Endothelial cell of umbilical vein (primary cell): ENCODE data around the gene SH3BP4. TPM values are rescaled to one million over a fixed set of nuclear protein-coding genes. Genes with fewer than 3 reads are reported as not detected.

Experiments used
- BruUV-seq: library from RNA; stranded (reverse); fragments of 400-500 nt; replicated peaks from 2 replicates; lab custom pipeline; 2021; lab: Mats Ljungman, UMichigan
- CTCF ChIA-PET: fragments of 300-600, 350-600 bp; sonication (Branson Sonifier 250); formaldehyde crosslinking; loops from one replicate; lab custom pipeline; 2021; ENCODE audit warnings: antibody characterized with exemption, inconsistent platforms; lab: Charles Lee
- POLR2A ChIA-PET: fragments of 300-600, 350-600 bp; sonication (Branson Sonifier 250); formaldehyde crosslinking; loops from one replicate; lab custom pipeline; 2021; ENCODE audit warnings: antibody characterized with exemption, inconsistent platforms; lab: Charles Lee
- DNase-seq: peaks from one replicate; pipeline ENCODE4 v3.0.0-alpha.2; 2011; ENCODE audit warnings: low read depth, low spot score
- FAIRE-seq: peaks from 2 replicates; lab custom pipeline; 2011; peaks lifted over from hg19 to GRCh38; lab: Jason Lieb, UNC
- H2AFZ ChIP-seq: 2 replicates; pipeline ENCODE4 v1.6.0; 2012; ENCODE audit warnings: low read depth, low read length, control low read depth, inconsistent platforms
- H3K27ac ChIP-seq: 2 replicates; pipeline ENCODE4 v1.5.1; 2011; ENCODE audit warnings: low read depth, mild to moderate bottlenecking, control low read depth, low read length, moderate library complexity; ENCODE audit not compliant: insufficient read depth
- H3K27me3 ChIP-seq, 2 experiments: 2 replicates each; pipeline versions ENCODE4 v1.6.0 to v1.6.1; 2011; ENCODE audit warnings: low read length in 2 of 2, mixed read lengths in 1 of 2; ENCODE audit not compliant: control insufficient read depth in 2 of 2, insufficient read depth in 2 of 2
- H3K36me3 ChIP-seq, 2 experiments: 2 replicates in 1 of 2; 3 replicates in 1 of 2; pipeline ENCODE4 v1.5.1; 2011; ENCODE audit warnings: low read length in 2 of 2, mild to moderate bottlenecking in 1 of 2, moderate library complexity in 1 of 2; ENCODE audit not compliant: control insufficient read depth in 2 of 2, insufficient read depth in 2 of 2; ENCODE audit errors: extremely low read depth in 1 of 2
- H3K4me1 ChIP-seq: 3 replicates; pipeline ENCODE4 v1.5.1; 2011; ENCODE audit warnings: mild to moderate bottlenecking, low read length; ENCODE audit not compliant: control insufficient read depth, insufficient read depth; ENCODE audit errors: extremely low read depth
- H3K4me2 ChIP-seq: 2 replicates; pipeline ENCODE4 v1.6.1; 2011; ENCODE audit warnings: low read length, control low read depth, mixed read lengths; ENCODE audit not compliant: insufficient read depth
- H3K4me3 ChIP-seq, 3 experiments: fragments of 200-600 bp in 1 of 3; sonication (generic), shearing (Covaris generic) in 1 of 3; replicated peaks in 1 of 3; 2 replicates each; pipeline ENCODE4 v1.5.1; 2011 to 2016; ENCODE audit warnings: control low read depth in 3 of 3, low read length in 3 of 3, mild to moderate bottlenecking in 2 of 3, inconsistent platforms in 1 of 3, low read depth in 1 of 3, moderate library complexity in 1 of 3; ENCODE audit not compliant: insufficient read depth in 1 of 3
- H3K79me2 ChIP-seq: 2 replicates; pipeline ENCODE4 v1.6.0; 2012; ENCODE audit warnings: low read length, inconsistent platforms; ENCODE audit not compliant: control insufficient read depth, insufficient read depth
- H3K9ac ChIP-seq: replicated peaks from 2 replicates; pipeline ENCODE3; 2011; ENCODE audit warnings: low read length, control low read depth; ENCODE audit not compliant: insufficient read depth; ENCODE audit errors: extremely low read depth
- H3K9me1 ChIP-seq: replicated peaks from 3 replicates; pipeline ENCODE4 v1.6.0; 2011; ENCODE audit warnings: mild to moderate bottlenecking, low read length; ENCODE audit not compliant: control insufficient read depth, insufficient read depth; ENCODE audit errors: extremely low read depth
- H3K9me3 ChIP-seq: replicated peaks from 2 replicates; pipeline ENCODE4 v1.5.1; 2012; ENCODE audit warnings: low read length, inconsistent platforms; ENCODE audit not compliant: control insufficient read depth, insufficient read depth
- H4K20me1 ChIP-seq: replicated peaks from 2 replicates; pipeline ENCODE3; 2011; ENCODE audit warnings: mild to moderate bottlenecking, low read length; ENCODE audit not compliant: control insufficient read depth, insufficient read depth; ENCODE audit errors: extremely low read depth
- CTCF ChIP-seq, 2 donors: IDR thresholded peaks; 1 replicate in 1 of 2; 2 replicates in 1 of 2; pipeline ENCODE4 v1.5.1; 2011; ENCODE audit warnings: low read length in 2 of 2, mild to moderate bottlenecking in 2 of 2, moderate library complexity in 2 of 2, control low read depth in 1 of 2, inconsistent platforms in 1 of 2, low read depth in 1 of 2; ENCODE audit not compliant: insufficient read depth in 1 of 2; ENCODE audit errors: extremely low read depth in 1 of 2
- EZH2 ChIP-seq: IDR thresholded peaks from 2 replicates; pipeline ENCODE4 v1.6.1; 2012; ENCODE audit warnings: borderline replicate concordance, low read depth, mild to moderate bottlenecking, moderate library complexity, low read length, inconsistent platforms; ENCODE audit not compliant: severe bottlenecking
- FOS ChIP-seq: IDR thresholded peaks from 2 replicates; pipeline ENCODE4 v1.6.1; 2011; ENCODE audit warnings: mild to moderate bottlenecking, low read length, moderate library complexity, borderline replicate concordance; ENCODE audit not compliant: insufficient read depth
- GATA2 ChIP-seq: IDR thresholded peaks from 2 replicates; pipeline ENCODE4 v1.7.0; 2011; ENCODE audit warnings: low read depth, mild to moderate bottlenecking, moderate library complexity, mixed read lengths, low read length; ENCODE audit not compliant: insufficient read length, insufficient read depth
- JUN ChIP-seq: IDR thresholded peaks from 2 replicates; pipeline ENCODE4 v1.6.1; 2011; ENCODE audit warnings: borderline replicate concordance, low read depth; ENCODE audit not compliant: insufficient read length, insufficient read depth
- MAX ChIP-seq: IDR thresholded peaks from 2 replicates; pipeline ENCODE4 v1.6.1; 2011; ENCODE audit not compliant: insufficient read depth, insufficient read length
- MYC ChIP-seq: IDR thresholded peaks from one replicate; pipeline ENCODE4 v1.6.1; 2011; ENCODE audit warnings: mild to moderate bottlenecking, low read depth, low read length
- POLR2A ChIP-seq: IDR thresholded peaks from 2 replicates; pipeline ENCODE4 v1.6.1; 2012; ENCODE audit warnings: low read depth, mild to moderate bottlenecking, control low read depth, low read length
- POLR2AphosphoS5 ChIP-seq: IDR thresholded peaks from 2 replicates; pipeline ENCODE4 v1.6.1; 2012; ENCODE audit warnings: low read depth, mild to moderate bottlenecking, control low read depth, low read length, moderate library complexity; ENCODE audit not compliant: insufficient read depth
- dilution Hi-C: fragments of 300-500 bp; cut with MboI; formaldehyde crosslinking; loops from one replicate; pipeline ENCODE4 v1.15.0; 2019; ENCODE audit warnings: low sequenced_read_pairs; ENCODE audit not compliant: extremely low pct_ligation_motif_present
- intact Hi-C: fragments of 100-400 bp; cut with micrococcal nuclease; formaldehyde crosslinking; loops from one replicate; pipeline ENCODE4 v1.10.0; 2022
- polyA plus RNA-seq, 4 experiments: library from polyadenylated mRNA; depleted of rRNA in 3 of 4; stranded (reverse) in 3 of 4; unstranded in 1 of 4; fragments of >200 nt; gene quantifications; 2 replicates each; pipeline versions ENCODE4 v1.2.1 to v1.2.3, GENCODE V29; 2011 to 2012; ENCODE audit warnings: missing spikeins in 1 of 4
- total RNA-seq: library from RNA; stranded (reverse); gene quantifications from 2 replicates; pipeline ENCODE4 v1.2.3, GENCODE V29; 2021

Gene SH3BP4
- total and polyA plus RNA-seq, 2 donors (not counting 3 experiments of a cell fraction or from before 2014, with no cell fraction given), result 85.2 to 100.0 TPM

GRCh38 chr2:234986390-234986789 lies 34.6 kb downstream of the SH3BP4 start:
- FAIRE-seq (peak; percentile 87), DNase-seq (peak; percentile 35)
- Histone ChIP-seq H3K4me2 (no peak overlapping the region), H3K36me3 (peaks cover 0 to 5% of the 10 kb centered on the region in 2 experiments), H2AFZ (no peak overlapping the region), H3K4me1 (peaks cover 75% of the 10 kb centered on the region), H3K9ac (no peak overlapping the region), H3K27me3 (no peaks in the 10 kb centered on the region), H3K27ac (peak overlapping the region; percentile 1), H3K9me3 (no peaks in the 10 kb centered on the region), H3K79me2 (peaks cover 94% of the 10 kb centered on the region), H3K4me3 (no peak overlapping the region), H4K20me1 (no peaks in the 10 kb centered on the region), H3K9me1 (no peaks in the 10 kb centered on the region)
- ChIA-PET CTCF (no interaction called here), POLR2A (no interaction called here)
- dilution Hi-C loops, result no loop called here
- BruUV-seq, result no TSS peak
- intact Hi-C loops, result no loop called here
- TF ChIP-seq MAX (no peak), POLR2A (no peak), CTCF (IDR thresholded peaks at IDR 0.05; ENCODE audit: extremely low read depth in 1 of 2, insufficient read depth in 1 of 2, low read depth in 1 of 2, low read length in 2 of 2) (no peak), FOS (no peak), JUN (no peak), POLR2AphosphoS5 (no peak), EZH2 (no peak), GATA2 (no peak), MYC (no peak)
